ENCODE results near the gene SNRPN. TPM values are rescaled to one million over a fixed set of nuclear protein-coding genes. Genes with fewer than 3 reads are reported as not detected.

Gene SNRPN
- polyA plus RNA-seq, 2 donors = 14.3 to 25.5 TPM

DNA sequence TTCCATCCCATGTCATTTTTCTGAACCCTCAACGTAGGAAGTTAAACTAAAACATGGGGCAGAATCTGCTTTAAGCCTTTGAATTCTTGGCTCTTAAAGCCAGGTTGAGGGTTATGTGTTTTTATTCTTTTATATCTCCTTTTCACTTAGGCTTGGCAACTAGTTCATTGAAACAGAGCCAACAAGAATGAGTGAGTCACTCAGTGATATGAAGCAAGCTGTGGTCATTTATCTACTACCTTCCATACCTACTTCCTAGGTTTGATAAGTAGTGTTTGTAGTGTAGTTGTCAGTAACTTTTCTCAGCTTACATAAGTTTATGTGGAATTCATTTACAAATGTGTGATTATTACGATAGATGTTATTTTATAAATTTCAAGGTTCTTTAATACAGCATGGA is 67.4 kb downstream of the SNRPN start:
- no peak overlapping the region for H3K27ac ChIP-seq (ENCODE audit: low read depth in 2 of 2, low read length in 1 of 2)
- H3K36me3 ChIP-seq (ENCODE audit: control insufficient read depth in 2 of 2, insufficient read depth in 2 of 2, low read length in 1 of 2) = no peaks in the 10 kb centered on the region
- H3K4me3 ChIP-seq (ENCODE audit: low read depth in 1 of 2, low read length in 2 of 2) = no peak overlapping the region
- H3K27me3 ChIP-seq (ENCODE audit: control insufficient read depth in 1 of 2, insufficient read depth in 2 of 2, low read length in 2 of 2) = no peaks in the 10 kb centered on the region
- 83 to 86% methylated on average over 2 of the region's 2 CpGs for whole genome bisulfite sequencing, 2 donors
- no peaks in the 10 kb centered on the region for H3K4me1 ChIP-seq (ENCODE audit: control insufficient read depth in 2 of 2, insufficient read depth in 2 of 2, low read length in 1 of 2)
- H3K9me3 ChIP-seq (ENCODE audit: control insufficient read depth in 2 of 2, insufficient read depth in 1 of 2, low read depth in 1 of 2, low read length in 1 of 2) = no peaks in the 10 kb centered on the region

Other genes with a start within 250 kb of the SNRPN start
- gene SNURF, start within 50 bp of the SNRPN start, polyA plus RNA-seq = 1 to 10 TPM in 1 of 2 donors, under 1 TPM in 1; 0.86 to 1.7 TPM

All from esophagus (tissue), 2 donors.